LoVo (cell line): ENCODE data around the gene NR2F2.

ENCODE experiments used
- DNase-seq: peaks from one replicate; pipeline ENCODE4 v3.0.0-alpha.2; 2016; ENCODE audit warnings: low spot score

Gene NR2F2

GRCh38 chr15:96320107-96320506 is 10.4 kb upstream of the NR2F2 start:
- no peak for DNase-seq

DNA sequence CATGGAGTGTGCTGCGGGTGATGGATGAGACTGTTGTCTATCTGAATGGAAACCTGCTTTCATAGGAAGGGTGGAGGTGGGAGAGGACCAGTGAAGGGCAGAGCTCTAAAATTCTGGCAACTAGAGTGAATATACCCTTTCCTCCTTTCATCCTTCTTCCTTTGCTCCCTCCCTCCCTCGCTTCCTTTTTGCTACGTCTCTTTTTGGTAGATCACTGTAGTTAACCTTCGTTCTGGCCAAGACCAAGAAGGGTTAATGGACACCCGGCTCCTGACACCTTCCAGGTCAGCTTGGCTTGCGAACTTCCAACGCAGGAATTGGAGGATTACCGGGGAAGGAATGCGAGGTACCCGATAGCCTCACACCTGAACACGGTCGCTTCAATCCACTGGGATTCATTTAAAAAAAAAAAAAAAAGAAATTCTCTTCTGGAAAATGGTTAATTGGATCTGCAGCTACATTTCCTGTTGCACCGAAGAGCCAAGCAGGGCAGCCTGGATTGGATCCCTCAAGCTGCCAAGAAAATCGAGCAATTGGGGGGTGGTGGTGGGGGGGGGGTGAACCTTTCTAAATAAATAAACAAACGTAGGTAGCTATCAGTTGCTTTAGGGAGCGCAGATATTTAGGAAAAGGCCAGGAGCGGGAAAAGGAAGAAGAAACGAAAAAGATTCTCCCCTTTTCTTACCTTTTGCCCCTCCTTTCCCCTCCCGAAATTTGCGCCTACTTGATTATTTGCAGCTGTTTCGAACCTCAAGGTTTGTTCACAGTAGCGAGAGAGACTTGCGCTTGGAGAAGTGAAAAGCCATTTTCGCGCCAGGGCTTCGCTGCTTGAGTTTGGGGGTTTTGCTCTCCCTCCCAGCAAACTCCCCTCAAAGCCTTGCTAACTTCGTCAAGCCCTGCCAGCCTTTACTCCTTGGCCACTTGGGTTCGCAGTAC is 9.5 kb upstream of the NR2F2 start:
- DNase-seq = no peak

DNA sequence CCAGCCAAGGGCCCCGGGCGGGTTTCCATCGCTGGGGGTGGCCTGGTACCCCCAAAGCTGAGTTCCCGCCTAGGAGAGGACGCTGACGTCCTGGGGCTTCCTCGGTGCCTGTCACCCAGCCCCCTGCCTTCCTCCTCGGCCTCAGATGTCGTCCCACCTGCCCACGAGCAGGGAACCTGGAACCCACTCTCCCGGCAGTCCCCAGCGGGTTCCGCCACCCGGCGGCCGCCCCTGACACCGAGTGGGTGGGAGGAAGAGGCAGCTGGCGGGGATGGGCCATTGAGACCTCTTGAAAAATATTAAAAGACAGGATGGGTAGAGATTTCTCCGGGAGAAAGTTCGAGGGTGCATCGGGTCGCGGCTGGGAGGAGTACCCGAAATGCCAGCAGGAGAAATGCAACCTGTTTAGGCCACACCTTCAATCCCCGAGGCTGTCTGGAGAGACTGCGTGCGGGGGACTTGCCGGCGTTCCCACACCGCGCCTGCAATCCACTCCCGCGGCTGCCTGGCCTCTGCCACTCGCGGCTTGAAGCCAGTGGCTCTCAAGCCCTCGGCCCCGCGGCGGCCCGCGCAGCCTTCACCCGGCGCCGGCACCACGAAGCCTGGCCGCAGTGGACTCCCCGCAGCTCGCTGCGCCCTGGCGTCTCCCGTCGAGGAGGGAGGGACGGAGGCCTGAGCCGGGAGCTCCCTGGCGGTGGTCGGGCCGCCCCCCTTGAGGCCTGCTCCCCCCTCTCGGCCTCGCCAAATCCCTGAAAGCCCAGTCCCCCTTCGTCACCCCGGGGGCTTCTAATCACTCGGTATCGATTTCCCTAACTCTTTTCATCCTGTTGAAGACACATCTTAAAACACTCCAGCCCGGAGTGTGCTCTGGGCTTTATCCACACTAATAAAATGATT is 8.6 kb upstream of the NR2F2 start:
- no peak for DNase-seq

GRCh38 chr15:96322536-96323318 is 7.8 kb upstream of the NR2F2 start:
- no peak for DNase-seq

DNA sequence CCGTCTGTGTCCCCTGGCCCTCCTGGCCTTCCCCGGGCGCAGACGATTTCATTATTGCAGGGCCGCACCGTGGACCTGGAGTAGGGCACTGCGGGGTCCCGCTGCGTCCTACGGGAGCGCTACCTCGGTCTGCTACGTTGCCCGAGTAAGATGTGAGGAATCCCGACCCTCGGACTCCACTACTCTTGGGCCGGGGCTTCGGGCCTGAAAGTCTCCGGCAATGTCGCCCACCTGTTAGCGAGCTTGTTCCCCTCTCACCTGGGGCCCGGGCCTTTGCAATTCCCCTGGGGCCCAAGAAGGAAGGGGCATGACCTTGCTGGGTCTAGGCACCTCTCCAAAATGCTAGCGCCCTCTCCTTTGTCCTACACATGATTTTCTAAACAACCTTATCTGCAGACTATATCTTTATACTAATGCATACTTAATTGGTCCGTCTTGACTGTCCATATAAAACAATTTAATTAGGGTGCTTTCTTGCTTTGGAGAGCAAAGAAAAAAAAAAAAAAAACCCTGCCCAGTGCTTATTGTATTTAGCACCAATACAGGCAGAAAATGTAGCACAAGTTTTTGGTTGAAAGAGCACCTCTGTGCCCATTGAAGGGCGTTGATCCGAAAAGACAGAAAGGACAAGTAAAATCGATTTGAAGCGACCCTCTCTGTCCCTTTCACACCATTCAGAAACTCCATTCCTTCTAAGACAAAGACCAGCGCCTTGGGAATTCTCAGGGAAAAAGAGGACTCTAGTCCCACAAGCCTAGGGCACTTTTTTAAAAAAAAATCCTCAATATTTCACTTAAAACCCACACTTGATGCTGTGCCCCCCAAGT is 7.0 kb upstream of the NR2F2 start:
- DNase-seq = no peak

DNA sequence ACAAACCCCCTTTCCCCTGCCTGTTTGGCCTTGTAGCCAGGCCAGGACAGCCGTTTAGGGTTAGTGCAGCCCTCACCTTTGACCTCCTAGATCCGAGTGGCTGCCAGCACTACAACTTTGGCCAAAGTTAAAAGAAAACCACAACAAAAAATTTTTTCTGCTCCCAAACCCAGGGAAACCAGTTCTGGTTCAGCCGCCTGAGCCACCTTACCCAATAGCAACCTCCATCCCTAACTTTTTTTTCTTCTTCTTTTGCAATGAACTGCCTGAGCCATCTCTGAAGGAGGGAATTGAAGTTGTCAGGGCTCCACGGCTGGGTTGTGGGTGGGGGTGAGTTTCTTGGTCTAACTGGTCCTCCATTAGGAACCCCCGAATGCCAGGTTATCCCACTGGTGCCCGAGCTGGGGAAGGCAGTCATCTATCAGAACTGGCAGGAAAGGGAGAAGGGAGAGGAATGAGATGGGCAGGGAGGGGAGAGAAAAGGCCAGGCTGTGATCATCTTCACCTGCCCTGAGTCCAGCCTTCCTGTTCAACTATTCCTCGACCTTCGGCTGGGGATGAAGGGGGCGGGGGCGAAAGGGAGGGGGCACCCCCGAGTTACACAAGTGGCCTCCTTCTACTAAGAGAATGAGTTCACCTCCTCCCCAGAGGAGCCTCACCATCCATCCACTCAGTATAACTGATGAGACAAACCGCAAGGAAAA is 6.2 kb upstream of the NR2F2 start:
- no peak for DNase-seq

- no peak for DNase-seq
Measured at GRCh38 chr15:96324940-96325540, 5.5 kb upstream of the NR2F2 start.

- DNase-seq = peak; percentile 50
Measured at GRCh38 chr15:96325541-96326327, 4.8 kb upstream of the NR2F2 start.

GRCh38 chr15:96326328-96327154 is 4.0 kb upstream of the NR2F2 start:
- DNase-seq = peak; percentile 54

- peak; percentile 88 for DNase-seq
Measured at GRCh38 chr15:96327155-96327741, 3.3 kb upstream of the NR2F2 start.

- no peak for DNase-seq
Measured at GRCh38 chr15:96328181-96328876, 2.2 kb upstream of the NR2F2 start.

- no peak for DNase-seq
Measured at GRCh38 chr15:96328877-96329195, 1.7 kb upstream of the NR2F2 start.

- no peak for DNase-seq
Measured at GRCh38 chr15:96329403-96329981, 1.0 kb upstream of the NR2F2 start.

DNA sequence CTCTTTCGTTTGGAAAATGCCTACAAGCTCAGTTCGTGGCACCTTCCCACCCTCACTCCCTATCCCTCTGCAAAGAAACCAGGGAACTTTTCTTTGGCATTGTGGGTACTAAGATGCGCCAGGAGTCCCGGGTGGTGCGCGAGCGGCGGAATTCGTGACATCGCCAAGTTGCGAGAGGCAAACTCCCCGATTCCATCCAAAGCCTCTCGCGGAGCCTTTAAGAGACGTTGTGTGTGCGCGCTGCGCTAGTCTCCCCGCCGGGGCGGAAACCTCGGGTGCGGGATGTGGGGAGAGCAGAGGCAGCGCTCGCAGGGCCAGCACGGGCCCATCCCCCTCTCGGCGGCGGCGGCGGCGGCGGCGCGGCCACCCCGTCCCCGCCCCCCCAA is 443 bp upstream of the NR2F2 start:
- DNase-seq = peak; percentile 77

DNA sequence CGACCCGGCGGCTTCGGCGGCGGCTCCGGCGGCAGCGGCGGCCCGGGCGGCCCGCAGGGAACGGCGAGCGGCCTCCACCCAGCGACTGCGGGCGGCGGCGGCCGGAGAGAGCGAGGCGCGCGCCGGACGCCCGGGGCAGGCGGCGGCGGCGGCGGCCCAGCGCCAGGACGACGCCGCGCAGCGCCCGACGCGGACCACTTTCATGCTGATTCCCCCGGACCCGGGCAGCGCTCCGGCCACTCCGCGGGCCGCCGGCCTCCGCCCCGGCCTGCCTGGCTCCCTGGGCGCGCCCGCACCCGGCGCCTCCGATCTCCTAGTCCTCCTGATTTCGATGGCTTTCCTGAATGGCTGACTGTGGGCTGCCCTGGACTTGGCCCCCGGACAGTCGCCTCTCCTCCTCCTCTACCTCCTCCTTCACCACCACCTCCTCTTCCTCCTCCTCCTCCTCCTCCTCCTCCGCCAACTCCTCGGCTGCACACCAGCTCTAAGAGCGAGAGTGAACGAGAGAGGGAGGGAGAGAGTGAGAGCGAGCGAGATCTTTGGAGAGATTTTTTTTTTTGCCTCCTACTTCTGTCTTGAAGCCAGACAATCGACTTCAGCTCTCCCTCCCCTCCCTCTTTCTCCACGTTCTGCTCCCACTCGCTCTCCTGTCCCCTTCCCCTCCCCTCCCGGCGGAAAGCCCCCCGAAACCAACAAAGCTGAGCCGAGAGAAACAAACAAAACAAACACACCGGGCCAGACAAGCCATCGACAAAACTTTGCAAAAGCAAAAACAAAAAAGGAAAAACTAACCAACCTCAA is 844 bp downstream of the NR2F2 start:
- peak; percentile 68 for DNase-seq

GRCh38 chr15:96331945-96332636 is 1.6 kb downstream of the NR2F2 start:
- DNase-seq = peak; percentile 60
